ENCODE measurements around the gene ZNF512. TPM values are rescaled to one million over a fixed set of nuclear protein-coding genes. Genes with fewer than 3 reads are reported as not detected.
"Not testable (repeated sequence)": the region's sequence is repeated elsewhere in the genome, so short reads cannot be mapped to it uniquely, and the experiment has no call there.

Gene ZNF512
- total RNA-seq, 1 donor from 2014 or later, result 6.7 TPM

- not testable (repeated sequence) for DNase-seq (ENCODE audit: low spot score)
Observed at GRCh38 chr2:27630257-27630656, 47.4 kb downstream of the ZNF512 start.

GRCh38 chr2:27634291-27634690 lies 51.4 kb downstream of the ZNF512 start:
- DNase-seq (ENCODE audit: low spot score) (no peak), ATAC-seq (no peak)

More at GRCh38 chr2:27630257-27630656, 47.4 kb downstream of the ZNF512 start:
- not testable (repeated sequence) for ATAC-seq

GRCh38 chr2:27636766-27637165 lies 53.9 kb downstream of the ZNF512 start:
- DNase-seq (ENCODE audit: low spot score) (no peak), ATAC-seq (no peak)

- no peak for ATAC-seq
- DNase-seq (ENCODE audit: low spot score), result no peak
Observed at GRCh38 chr2:27638037-27638637, 55.3 kb downstream of the ZNF512 start.

GRCh38 chr2:27638709-27639108 lies 55.9 kb downstream of the ZNF512 start:
- ATAC-seq (no peak), DNase-seq (ENCODE audit: low spot score) (no peak)

GRCh38 chr2:27640722-27641245 lies 57.9 kb downstream of the ZNF512 start:
- no peak for DNase-seq (ENCODE audit: low spot score)
- ATAC-seq, result no peak

GRCh38 chr2:27645197-27645596 lies 62.4 kb downstream of the ZNF512 start:
- ATAC-seq, result no peak
- no peak for DNase-seq (ENCODE audit: low spot score)

GRCh38 chr2:27647289-27647688 lies 64.4 kb downstream of the ZNF512 start:
- DNase-seq (ENCODE audit: low spot score) (no peak), ATAC-seq (no peak)

GRCh38 chr2:27647737-27648136 lies 64.9 kb downstream of the ZNF512 start:
- ATAC-seq (no peak), DNase-seq (ENCODE audit: low spot score) (no peak)

GRCh38 chr2:27651056-27651455 lies 68.2 kb downstream of the ZNF512 start:
- no peak for DNase-seq (ENCODE audit: low spot score)
- no peak for ATAC-seq

GRCh38 chr2:27652341-27652740 lies 69.5 kb downstream of the ZNF512 start:
- ATAC-seq, result no peak
- no peak for DNase-seq (ENCODE audit: low spot score)

GRCh38 chr2:27652790-27653189 lies 69.9 kb downstream of the ZNF512 start:
- no peak for DNase-seq (ENCODE audit: low spot score)
- ATAC-seq, result no peak

- no peak for ATAC-seq
- no peak for DNase-seq (ENCODE audit: low spot score)
Observed at GRCh38 chr2:27653397-27653796, 70.6 kb downstream of the ZNF512 start.

- ATAC-seq (peak; percentile 82), DNase-seq (ENCODE audit: low spot score) (no peak)
Observed at GRCh38 chr2:27655155-27655951, 72.5 kb downstream of the ZNF512 start.

- ATAC-seq (no peak), DNase-seq (ENCODE audit: low spot score) (no peak)
Observed at GRCh38 chr2:27661371-27661770, 78.5 kb downstream of the ZNF512 start.

GRCh38 chr2:27663285-27664153 lies 80.7 kb downstream of the ZNF512 start, which contains the start of the genes SLC4A1AP and SUPT7L:
Gene SLC4A1AP (plus strand): TSS chr2:27663889. CDS start chr2:27663915, 26 bp downstream.
Gene SUPT7L (minus strand): TSS chr2:27663614. CDS start chr2:27662192, 1,422 bp downstream.
- DNase-seq (ENCODE audit: low spot score), result peak; percentile 75
- peak; percentile 90 for ATAC-seq

- peak; percentile 9 for ATAC-seq
- DNase-seq (ENCODE audit: low spot score), result no peak
Observed at GRCh38 chr2:27664154-27664574, 81.3 kb downstream of the ZNF512 start.

GRCh38 chr2:27664622-27665363 lies 82.0 kb downstream of the ZNF512 start:
- no peak for ATAC-seq

GRCh38 chr2:27667446-27667845 lies 84.6 kb downstream of the ZNF512 start:
- DNase-seq (ENCODE audit: low spot score) (no peak), ATAC-seq (no peak)

More at GRCh38 chr2:27664622-27665363, 82.0 kb downstream of the ZNF512 start:
- DNase-seq (ENCODE audit: low spot score), result no peak

GRCh38 chr2:27671235-27671634 lies 88.4 kb downstream of the ZNF512 start:
- ATAC-seq (no peak), DNase-seq (ENCODE audit: low spot score) (no peak)

Data from left lobe of liver (tissue), 2 donors.